GM20431 (cell line): ENCODE measurements around the gene LTA4H.

Experiments used
- in situ Hi-C: fragments of 300-500 bp; cut with MseI, MboI; formaldehyde crosslinking; loops from one replicate; pipeline ENCODE4 v1.15.0; 2020; ENCODE audit warnings: low sequenced_read_pairs; ENCODE audit not compliant: unreplicated experiment

The LTA4H gene

DNA sequence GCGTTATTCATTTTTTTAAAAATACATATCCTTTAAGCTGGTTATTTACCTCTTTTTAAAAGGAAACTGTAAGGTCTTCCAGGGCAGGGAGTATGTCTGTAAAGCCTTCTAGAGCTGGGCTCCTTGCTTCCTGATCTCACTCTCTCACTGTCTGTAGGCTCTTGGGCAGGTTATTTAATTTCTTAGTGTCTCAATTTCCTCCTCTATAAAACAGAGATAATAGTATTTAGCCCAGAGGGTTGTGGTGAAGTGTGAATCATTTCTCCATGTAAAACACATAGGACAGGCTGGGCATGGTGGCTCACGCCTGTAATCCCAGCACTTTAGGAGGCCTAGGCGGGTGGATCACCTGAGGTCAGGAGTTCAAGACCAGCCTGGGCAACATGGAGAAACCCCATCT lies 25.9 kb upstream of the LTA4H start:
- in situ Hi-C loops, result loop anchor here (10.0 kb wide), 1 partner anchor 453 kb away; no protein-coding TSS in a partner anchor

DNA sequence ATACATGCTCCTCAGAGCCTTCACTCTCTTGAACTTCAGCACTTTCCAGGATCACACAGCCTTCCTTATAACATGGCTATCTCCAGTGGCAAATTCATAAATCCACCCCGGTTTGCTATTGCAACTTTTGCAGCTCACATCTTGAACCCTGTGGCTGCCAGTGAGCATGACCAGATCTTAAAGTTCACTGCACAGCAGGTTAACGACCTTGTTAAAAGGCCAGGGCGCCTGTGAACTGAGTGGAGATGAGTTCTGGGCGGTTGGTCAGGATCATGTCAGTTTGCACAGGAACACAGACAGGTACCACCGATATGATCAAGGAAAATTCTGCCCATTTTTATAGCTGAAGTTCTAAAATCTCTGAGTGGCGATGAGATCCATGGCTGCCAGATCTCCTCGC lies 24.7 kb upstream of the LTA4H start:
- in situ Hi-C loops, result loop anchor here (10.0 kb wide), 1 partner anchor 455 kb away; no protein-coding TSS in a partner anchor

DNA sequence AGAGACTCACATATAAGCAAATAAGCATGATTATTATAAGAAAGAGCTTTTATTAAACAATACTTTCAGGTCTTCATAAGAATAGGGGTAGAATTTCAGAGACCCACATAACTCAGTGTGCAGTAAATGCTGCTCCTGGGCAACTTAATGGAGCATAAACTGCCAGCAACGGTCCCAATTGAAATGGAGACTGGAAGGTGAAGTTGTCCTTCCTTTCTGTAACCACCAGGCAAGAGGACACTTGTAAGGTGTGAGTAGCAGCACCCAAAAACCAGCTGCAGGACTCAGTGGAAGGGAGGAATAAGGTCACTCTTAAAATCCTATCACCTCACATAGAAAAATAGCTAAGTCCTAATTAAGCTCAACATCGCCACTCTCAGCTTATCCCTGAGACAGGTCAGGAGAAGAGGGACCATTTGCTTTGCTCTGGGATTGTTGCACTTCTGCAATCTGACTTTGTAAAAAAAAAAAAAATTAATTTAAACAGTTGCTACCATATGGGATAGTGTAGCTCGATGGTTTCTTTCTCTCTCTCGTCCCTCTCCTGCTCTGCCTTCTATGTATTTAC lies 22.7 kb upstream of the LTA4H start:
- in situ Hi-C loops, result no loop called here

DNA sequence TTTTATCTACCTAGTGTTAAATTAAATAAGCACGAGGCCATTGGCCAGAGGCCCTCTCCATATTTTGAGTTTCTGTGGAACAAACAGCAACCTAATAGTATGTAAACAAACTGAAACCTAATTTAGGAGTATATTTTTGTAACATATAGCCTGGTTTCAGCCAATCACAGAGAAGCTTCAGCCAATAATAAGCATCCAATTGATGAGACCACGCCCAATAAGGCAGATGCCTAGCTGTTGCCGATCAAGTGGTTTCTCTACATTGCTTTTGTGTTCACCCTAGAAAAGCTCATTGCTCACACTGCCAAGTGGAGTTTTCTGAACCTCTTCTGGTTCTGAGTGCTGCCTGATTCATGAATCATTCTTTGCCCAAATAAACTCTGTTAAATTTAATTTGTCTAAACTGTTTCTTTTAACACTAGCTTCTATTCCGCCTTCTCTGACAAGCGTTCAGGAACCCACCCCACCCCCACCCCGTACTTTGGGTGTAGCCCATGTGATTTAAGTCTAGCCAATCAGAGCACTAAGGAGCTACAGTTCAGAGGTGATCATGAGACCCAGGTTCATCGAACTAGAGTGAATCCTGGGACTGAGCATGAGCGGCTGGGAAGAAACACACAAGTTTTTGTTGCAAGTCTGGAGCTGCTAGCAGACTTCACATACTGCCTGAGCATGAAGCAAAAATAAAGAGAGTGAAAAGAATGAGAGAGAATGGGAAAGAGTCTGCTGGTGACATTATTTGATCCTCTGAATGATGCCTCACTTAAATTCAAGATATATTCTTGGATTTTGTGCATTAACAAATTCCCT lies 21.5 kb upstream of the LTA4H start:
- in situ Hi-C loops, result no loop called here

DNA sequence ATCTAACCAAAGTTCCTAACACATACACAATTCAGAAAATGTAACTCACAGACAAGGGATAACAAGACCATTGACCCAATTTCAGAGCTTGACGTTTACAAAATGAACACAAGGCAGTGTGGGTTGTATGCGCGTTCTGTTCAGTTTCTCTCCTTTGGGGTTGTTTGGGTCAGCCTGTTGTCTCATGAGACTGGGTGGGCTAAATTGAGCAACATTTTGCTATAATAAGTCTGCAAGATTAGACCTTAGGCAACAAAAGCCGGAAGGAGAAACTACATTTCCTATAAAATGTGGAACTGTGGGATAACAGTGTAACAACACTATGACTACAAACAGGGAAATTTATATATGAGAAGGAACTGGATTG lies 18.8 kb upstream of the LTA4H start:
- in situ Hi-C loops, result no loop called here

DNA sequence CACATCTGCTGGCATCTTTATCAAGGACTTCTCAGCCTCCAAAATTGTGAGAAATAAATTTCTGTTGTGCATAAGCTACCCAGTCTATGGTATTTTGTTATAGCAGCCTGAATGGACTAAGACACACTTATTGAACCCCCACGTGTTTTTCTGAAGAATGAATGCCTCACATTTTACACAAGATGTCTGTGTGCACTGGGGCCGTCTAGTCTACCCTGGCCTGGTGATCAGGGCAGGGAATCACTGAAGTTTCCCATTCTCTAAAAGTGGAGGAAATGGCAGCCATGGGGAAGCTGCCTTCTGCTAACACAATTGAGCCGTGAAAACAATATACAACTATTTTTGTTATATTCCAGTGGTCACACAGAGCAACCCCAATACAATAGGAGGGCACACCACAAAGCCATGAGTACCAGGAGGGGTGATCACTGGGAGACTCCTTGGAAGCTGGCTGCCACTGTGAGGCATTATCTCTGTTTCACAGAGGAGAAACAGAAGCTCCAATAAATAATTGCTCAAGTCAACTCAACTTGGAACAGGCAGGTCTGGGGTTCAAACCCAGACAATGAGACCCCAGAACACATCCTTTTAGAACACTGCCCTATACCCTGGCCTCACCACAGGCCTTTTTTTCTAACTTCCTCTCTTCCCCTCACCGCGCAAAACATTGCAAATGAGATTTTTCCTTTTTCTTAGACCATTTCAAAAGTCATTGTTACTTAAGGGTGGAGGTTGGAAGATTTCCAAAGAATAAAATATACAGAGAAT lies 18.3 kb upstream of the LTA4H start:
- in situ Hi-C loops, result no loop called here

DNA sequence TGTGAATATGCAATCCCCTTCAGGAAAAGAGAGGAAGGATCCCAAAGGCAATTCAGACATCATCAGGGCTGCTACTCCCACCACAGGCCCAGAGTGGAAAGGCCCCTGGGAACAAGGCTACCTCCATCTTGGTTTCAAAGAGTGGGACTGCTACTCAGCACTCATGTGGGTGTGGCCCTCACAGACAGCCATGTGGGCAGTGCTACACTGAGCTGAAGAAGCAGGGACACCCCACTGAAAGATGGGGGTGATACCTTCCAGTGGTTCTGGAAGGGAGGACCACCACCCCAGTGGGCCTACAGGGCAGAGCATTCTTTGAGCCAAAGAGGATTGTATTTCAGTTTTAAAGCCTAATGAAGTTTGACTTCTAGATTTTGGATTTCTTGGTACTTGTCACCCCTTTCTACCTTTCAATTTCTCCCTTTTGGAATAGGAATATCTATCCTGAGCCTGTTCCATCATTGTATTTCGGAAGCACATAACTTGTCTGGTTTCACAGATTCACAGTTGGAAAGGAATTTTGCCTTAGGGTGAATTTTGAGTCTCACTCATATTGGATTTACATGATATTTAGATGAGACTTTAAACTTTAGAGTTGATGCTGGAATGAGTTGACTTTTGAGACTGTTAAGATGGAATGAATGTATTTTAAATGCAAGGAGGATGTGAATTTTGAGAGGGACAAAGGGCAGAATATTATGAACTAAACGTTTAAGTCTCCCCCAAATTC lies 16.5 kb upstream of the LTA4H start:
- in situ Hi-C loops, result no loop called here

DNA sequence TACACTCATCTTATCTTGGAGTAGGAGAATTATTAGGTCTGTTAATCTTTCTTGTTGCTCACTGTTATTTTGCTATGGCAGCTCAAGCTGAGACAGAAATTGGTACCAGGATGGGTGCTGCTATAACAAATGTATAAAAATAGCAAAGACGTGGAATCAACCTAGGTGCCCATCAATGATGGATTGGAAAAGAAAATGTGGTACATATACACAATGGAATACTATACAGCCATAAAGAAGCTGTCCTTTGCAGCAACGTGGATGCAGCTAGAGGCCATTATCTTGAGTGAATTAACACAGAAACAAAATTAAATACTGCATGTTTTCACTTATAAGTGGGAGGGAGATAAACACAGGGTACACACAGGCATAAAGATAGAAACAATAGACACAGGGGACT lies 14.8 kb upstream of the LTA4H start:
- in situ Hi-C loops, result no loop called here

DNA sequence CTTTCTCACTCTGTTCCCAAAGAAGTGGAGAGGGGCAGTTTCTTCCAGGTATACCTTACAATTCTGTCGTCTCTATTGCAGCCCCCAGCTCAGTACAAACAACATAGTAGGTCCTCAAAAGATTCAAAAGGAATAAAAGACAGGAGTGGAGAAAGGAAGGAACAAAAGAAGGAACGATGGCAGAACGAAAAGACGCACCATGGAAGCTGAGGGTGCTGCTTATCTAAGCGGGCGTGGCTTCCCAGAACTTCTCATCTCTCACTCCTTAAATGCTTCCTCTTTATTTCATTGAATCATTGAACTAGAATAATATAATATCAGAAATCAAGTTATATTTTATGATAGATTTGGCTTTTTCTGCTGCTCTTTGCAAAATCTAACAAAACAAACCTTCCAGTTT lies 13.7 kb upstream of the LTA4H start:
- in situ Hi-C loops, result no loop called here

DNA sequence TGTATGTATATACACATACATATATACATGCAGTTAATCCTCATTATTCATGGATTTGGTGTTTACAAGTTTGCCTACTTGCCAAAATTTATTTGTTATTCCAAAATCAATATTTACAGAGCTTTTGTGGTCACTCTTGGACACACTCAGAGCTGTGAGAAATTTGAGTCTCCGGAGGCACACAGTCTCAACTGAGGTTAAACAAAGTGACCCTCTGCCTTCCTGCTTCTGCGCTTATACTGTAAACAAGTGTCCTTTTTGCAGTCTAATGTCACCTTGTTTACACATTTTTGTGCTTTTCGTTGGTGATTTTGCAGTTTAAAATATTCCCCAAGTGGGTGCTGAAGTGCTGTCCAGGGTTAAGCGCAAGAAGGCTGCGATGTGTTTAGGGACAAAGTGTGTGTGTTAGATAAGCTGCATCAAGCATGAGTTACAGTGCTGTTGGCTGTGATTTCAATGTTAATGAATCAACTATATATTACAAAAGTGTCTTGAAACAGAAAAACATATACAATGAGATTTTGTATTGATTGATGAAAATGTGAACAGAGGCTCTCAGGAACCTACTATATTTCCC lies 13.1 kb upstream of the LTA4H start:
- in situ Hi-C loops, result no loop called here

DNA sequence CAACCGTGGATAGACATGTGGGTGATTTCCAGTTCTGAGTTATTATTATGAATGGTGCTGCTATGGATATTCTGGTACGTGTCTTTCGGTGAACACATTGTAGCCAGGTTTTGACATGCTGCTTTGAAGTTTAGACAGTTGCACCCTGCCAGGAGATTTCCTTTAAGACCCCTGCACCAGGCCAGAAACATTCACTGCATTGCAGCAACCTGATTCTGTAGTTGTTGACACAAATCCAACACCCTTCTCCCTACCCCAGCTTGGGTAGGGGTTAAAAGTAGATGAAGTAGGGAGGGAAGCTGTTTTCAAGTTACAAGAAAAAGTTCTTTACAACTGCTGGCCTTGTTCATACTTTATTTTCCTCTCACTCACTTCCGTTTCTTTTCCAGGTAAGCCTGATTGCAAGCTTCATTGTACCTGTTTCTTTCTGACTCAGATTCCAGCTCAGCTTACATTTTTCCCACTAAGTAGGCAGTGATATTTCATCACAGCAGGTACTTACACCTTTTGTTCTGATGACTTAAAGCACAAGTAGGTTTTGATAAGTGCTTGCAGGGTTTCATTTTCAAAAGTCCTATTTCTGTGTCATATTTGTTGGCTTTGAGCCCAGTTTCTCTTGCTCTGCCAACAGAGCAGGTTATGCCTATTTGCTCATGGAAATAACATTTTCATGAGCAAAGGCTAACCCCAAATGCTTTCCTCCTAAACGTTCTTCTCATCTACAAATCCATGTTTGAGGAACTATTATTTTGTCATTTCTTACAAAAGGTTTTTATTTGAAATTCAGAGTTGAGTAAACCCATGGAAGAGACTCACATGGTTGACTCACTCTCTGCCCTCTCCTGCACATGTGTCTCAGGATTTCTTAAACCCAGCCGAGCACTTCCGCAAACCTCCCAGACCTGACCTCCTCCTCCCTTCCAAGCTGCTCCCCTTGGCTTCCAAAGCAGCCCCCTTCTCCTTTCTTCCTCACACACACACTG lies 12.1 kb upstream of the LTA4H start:
- in situ Hi-C loops, result no loop called here

DNA sequence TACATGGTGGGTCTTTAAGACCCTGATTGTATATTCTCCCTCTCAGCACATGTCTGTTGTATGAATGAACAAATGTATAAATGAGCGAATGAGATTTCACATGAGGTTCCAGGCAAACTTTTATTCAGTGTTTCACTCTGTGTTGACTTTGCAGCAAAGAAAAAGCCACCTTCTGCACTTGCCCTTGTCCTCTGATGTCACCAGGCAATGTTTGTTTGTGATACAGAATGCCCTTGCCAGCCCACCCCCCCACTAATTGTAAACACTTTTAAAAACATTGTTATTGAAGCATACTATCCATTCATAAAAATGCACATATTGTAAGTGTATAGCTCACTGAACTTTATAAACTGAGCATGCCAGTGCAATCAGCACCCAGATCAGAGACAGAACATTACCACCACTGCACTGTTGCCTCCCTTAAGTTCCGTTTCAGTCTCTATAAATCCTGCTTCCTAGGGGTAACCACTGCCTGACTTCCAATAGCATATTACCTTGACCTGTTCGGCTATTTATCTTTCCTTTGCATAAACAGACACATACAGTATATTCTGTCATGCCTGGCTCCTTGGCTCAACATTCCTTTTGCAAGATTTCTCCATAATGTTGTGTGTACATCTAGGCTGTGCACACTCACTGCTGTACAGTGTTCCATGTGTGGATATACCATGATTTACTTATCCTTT lies 11.3 kb upstream of the LTA4H start:
- in situ Hi-C loops, result no loop called here

DNA sequence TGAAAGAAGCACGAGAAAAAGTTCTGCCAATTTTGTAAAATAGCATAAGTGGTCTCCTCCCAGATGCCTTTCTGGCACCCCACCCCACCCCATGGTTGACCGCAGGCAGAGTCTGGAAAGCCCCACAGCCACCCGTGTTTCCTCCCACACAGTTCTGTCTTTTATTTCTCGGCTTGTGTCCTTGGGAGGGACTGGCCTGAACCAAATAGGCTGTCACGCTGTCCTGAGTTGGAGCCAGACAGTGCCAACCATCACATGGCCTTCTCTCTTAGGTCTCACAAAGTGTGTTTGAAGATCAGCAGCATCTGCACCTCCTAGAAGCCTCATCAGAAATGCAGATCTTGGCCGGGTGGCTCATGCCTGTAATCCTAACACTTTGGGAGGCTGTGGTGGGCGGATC lies 10.2 kb upstream of the LTA4H start:
- in situ Hi-C loops, result no loop called here

DNA sequence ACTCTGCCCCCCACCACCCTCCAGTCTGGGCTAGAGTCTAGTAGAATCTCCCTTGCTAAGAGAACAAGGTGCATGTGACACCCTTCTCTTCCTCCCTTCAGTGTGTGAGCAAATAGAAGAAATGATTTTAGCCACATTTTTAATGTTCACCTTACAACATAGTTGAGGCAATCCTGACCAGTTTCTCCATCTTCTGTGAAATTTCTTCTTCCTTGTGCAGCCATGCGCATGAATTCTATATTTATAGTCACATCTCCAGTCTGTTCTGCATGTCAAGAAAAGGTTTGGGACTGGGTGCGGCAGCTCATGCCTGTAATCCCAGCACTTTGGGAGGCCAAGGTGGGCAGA lies 9.5 kb upstream of the LTA4H start:
- in situ Hi-C loops, result no loop called here

DNA sequence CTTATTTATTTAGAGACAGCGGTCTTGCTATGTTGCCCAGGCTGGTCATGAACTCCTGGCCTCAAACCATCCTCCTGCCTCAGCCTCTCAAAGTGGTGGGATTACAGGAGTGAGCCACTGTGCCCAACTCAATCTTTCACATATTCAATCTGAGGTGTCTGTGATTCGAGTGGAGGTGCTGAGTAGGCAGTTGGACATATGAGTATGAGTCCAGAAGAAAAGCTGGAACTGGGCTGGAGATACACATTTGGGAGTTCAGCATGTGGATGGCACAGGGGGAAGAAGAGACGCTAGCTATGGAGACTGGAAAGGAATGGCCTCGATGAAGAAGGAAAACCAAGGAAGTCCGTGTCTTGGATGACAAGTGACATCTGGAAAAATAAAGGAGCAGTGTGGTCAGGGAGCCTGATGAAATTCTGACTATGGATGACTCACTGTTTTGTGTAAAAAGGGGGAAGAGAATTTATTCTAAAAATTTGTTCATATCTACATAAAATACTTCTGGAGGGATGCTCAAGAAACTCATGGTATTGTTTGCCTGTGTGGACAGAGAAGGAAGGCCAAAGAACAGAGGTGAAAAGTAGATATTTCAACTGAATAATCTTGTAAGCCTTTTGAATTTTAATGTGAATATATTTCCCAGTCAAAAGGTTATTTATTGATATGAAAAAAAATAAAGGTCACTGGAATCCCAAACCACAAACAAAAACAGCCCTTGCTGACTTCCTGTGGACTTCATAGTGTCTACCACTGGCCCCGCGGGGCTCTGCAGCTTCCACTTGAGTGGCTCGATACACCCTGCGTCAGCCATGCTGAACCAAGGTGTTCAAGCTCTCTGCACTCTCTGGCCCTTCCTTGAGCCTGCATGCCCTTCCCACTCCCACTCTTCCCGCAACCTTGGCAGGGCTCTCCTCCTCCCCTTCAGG lies 8.9 kb upstream of the LTA4H start:
- in situ Hi-C loops, result no loop called here

DNA sequence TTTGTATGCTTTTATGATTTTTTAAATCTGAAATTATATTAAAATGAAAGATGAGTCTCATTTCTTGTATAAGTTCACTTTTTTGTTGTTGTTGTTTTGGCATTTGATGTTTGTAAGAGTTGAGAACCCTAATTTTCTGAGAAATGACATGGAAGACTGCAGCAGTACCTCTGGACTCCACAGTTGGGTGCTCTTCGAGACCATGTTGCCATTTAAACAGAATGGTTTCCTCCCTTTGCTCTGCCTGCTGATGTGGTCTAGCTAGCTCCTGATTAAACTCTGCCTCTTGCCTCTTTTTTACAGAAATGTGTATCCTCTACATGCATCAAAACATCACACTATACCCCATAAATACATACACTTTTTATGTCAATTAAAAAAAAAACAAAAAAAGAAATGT lies 5.8 kb upstream of the LTA4H start:
- in situ Hi-C loops, result no loop called here

DNA sequence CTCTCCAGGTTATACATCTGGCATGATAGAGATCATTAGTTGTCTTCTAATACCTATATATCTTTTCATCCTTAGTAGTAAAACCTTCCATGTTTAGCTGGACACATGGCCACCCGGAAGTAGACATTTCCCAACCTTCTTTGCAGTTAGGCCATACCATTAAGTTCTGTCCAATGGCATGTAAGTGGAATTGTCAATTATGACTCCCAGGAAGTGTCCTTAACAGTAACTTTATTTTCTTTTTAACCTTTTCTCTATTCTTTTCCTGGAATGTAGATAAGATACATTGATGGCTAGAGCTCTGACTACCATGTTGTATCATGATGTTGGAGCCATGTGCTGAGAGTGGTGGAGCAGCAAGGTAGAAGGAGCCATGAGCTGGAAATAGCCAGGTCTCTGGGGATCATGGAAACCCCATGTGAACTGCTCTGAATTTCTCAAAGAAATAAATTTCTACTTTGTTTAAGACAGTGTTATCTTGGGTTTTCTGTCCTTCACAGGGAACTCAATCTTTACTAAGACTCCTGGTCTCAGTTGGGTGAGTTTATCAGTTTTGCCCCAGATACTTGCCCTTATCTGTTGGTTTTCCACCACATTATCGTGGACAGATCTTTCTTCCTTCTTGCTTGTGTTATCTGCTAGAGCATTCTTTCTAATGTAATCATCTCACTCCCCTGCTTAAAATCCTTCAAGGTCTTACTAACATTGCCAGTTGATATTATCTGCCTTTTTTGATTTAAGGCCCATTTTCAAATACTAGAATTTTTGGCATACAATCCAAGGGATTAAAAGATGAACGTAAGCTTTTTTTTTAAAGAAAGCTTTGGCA lies 5.1 kb upstream of the LTA4H start:
- in situ Hi-C loops, result no loop called here
